ENCODE measurements around the gene TTC34.

DNA sequence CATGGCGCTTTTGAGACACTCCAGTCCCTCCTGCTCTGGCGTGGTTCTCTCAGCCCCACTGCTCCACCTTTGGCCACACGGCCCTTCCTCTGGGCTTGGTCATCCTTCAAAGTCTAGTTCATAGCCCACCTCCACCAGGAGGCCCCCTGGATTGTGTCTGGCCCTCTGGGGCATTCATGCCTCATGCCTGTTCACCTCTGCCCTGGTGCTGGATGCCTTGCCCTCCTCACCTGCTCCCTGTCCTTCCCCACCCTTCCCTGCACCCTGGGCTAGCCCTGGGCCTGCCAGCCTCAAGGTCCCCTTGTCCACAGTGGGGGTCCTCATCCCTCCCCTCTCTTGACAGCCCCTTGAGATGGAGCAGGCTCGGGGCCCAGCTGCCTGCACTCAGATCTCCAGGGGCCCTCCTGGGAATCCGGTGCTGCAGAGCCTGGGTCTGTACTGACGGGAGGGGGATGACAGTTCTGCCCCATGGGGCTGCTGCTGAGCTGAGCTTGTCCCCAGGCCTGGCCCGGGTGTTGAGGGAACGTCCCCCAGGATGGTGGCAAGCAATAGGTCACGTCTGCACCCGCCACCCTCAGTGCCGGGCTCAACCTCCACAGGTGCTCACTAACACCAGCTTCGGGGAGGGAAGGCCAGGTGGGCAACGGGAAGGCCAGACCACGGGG is 196.5 kb downstream of the TTC34 start:
- TF ChIP-seq, protein P1, sequence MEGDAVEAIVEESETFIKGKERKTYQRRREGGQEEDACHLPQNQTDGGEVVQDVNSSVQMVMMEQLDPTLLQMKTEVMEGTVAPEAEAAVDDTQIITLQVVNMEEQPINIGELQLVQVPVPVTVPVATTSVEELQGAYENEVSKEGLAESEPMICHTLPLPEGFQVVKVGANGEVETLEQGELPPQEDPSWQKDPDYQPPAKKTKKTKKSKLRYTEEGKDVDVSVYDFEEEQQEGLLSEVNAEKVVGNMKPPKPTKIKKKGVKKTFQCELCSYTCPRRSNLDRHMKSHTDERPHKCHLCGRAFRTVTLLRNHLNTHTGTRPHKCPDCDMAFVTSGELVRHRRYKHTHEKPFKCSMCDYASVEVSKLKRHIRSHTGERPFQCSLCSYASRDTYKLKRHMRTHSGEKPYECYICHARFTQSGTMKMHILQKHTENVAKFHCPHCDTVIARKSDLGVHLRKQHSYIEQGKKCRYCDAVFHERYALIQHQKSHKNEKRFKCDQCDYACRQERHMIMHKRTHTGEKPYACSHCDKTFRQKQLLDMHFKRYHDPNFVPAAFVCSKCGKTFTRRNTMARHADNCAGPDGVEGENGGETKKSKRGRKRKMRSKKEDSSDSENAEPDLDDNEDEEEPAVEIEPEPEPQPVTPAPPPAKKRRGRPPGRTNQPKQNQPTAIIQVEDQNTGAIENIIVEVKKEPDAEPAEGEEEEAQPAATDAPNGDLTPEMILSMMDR (conservative IDR thresholded peaks at IDR 0.05 in 1 of 2, IDR thresholded peaks at IDR 0.05 in 1 of 2; ENCODE audit: extremely low read depth in 1 of 2, insufficient read depth in 1 of 2, low read depth in 1 of 2, low read length in 2 of 2): no peak
- no peak for TF ChIP-seq EZH2 (IDR thresholded peaks at IDR 0.05; ENCODE audit: borderline replicate concordance, low read length)

Measured in mammary epithelial cell (primary cell).